HepG2 (cell line): Measurements from ENCODE around the gene ANKRD6. TPM values are rescaled to one million over a fixed set of nuclear protein-coding genes. Genes with fewer than 3 reads are reported as not detected.

Experiments used
- ATAC-seq: fragments of 200-7000 bp; cut with Tn5 transposase; 3 replicates; pipeline ENCODE4 v1.9.1; 2020; ENCODE audit warnings: mild to moderate bottlenecking, moderate library complexity
- BruUV-seq: library from RNA; stranded (reverse); fragments of 400-500 nt; replicated peaks from 2 replicates; lab custom pipeline; 2021; lab: Mats Ljungman, UMichigan
- CTCF ChIA-PET: fragments of 300-600 bp; formaldehyde crosslinking; extraction: SDS; loops from one replicate; lab custom pipeline; 2021; ENCODE audit warnings: low total read pairs, inconsistent platforms, low intra/inter-chr PET ratio; lab: Yijun Ruan, JAX
- POLR2A ChIA-PET: fragments of 350-600 bp; sonication (Branson Sonifier 250); formaldehyde crosslinking; loops from one replicate; lab custom pipeline; 2020; ENCODE audit warnings: antibody characterized with exemption, inconsistent platforms; lab: Yijun Ruan, JAX
- DNase-seq: peaks from one replicate; pipeline ENCODE4 v3.0.0-alpha.2; 2015; ENCODE audit warnings: low spot score
- FAIRE-seq: peaks from 3 replicates; lab custom pipeline; 2011; peaks lifted over from hg19 to GRCh38; lab: Jason Lieb, UNC
- H2AFZ ChIP-seq: one replicate; pipeline ENCODE4 v1.6.1; 2011; ENCODE audit warnings: low read length, inconsistent platforms
- H3K27ac ChIP-seq: fragments of 300-600 bp; 3 replicates; pipeline ENCODE4 v1.8.0; 2011; ENCODE audit warnings: mixed run types, mild to moderate bottlenecking, mixed read lengths, low read length, inconsistent platforms; ENCODE audit not compliant: insufficient read depth; ENCODE audit errors: extremely low read length
- H3K27me3 ChIP-seq, 2 experiments: fragments of 200-600 bp in 1 of 2; 2 replicates in 1 of 2; 3 replicates in 1 of 2; pipeline versions ENCODE4 v1.6.0 to v1.8.0; 2011; ENCODE audit warnings: low read length in 2 of 2, mild to moderate bottlenecking in 2 of 2, moderate library complexity in 2 of 2, inconsistent platforms in 1 of 2; ENCODE audit not compliant: insufficient read depth in 2 of 2, control insufficient read depth in 1 of 2
- H3K36me3 ChIP-seq, 2 experiments: fragments of 200-600 bp in 1 of 2; replicated peaks in 1 of 2; 2 replicates in 1 of 2; 3 replicates in 1 of 2; pipeline versions ENCODE4 v1.5.1 to v1.8.0; 2011; ENCODE audit warnings: low read length in 2 of 2, inconsistent platforms in 1 of 2; ENCODE audit not compliant: insufficient read depth in 2 of 2, control insufficient read depth in 1 of 2
- H3K4me1 ChIP-seq: 2 replicates; pipeline ENCODE4 v1.5.1; 2012; ENCODE audit warnings: low read length, inconsistent platforms; ENCODE audit not compliant: insufficient read depth
- H3K4me2 ChIP-seq: 2 replicates; pipeline ENCODE4 v1.6.0; 2011; ENCODE audit warnings: low read depth, low read length, inconsistent platforms
- H3K4me3 ChIP-seq, 3 experiments: fragments of 200-600 bp in 1 of 3; sonication (generic), shearing (Covaris generic) in 1 of 3; replicated peaks in 1 of 3; 2 replicates each; pipeline ENCODE4 v1.5.1; 2011 to 2016; ENCODE audit warnings: low read length in 3 of 3, inconsistent platforms in 2 of 3, low read depth in 2 of 3, mild to moderate bottlenecking in 2 of 3, control low read depth in 1 of 3, mixed read lengths in 1 of 3; ENCODE audit not compliant: insufficient read depth in 1 of 3
- H3K79me2 ChIP-seq: one replicate; pipeline ENCODE4 v1.6.1; 2011; ENCODE audit warnings: low read length, inconsistent platforms; ENCODE audit not compliant: insufficient read depth
- H3K9ac ChIP-seq: 2 replicates; pipeline ENCODE4 v1.6.0; 2011; ENCODE audit warnings: mild to moderate bottlenecking, low read depth, low read length, inconsistent platforms; ENCODE audit not compliant: insufficient read depth
- H3K9me3 ChIP-seq: 2 replicates; pipeline ENCODE4 v1.5.1; 2012; ENCODE audit warnings: mild to moderate bottlenecking, low read length
- H4K20me1 ChIP-seq: 2 replicates; pipeline ENCODE4 v1.6.0; 2011; ENCODE audit warnings: inconsistent platforms, mild to moderate bottlenecking, low read length, moderate library complexity; ENCODE audit not compliant: insufficient read depth
- NFYB ChIP-seq: sonication (generic); formaldehyde crosslinking; IDR thresholded peaks from 2 replicates; pipeline ENCODE4 v1.4.0; 2020; ENCODE audit warnings: missing genetic modification reagents
- NFYC ChIP-seq: IDR thresholded peaks from 2 replicates; pipeline ENCODE4 v1.6.1; 2016; ENCODE audit warnings: missing genetic modification reagents, missing compliant biosample characterization
- STAG1 ChIP-seq: sonication (generic); formaldehyde crosslinking; IDR thresholded peaks from 2 replicates; pipeline ENCODE4 v1.4.0; 2020; ENCODE audit warnings: missing genetic modification reagents
- WGBS: methylation state at CpG from one replicate; pipeline ENCODE4 v1.1.6; 2017; ENCODE audit warnings: low lambda C conversion rate; 5-methylcytosine and 5-hydroxymethylcytosine counted together
- in situ Hi-C: cut with HindIII; loops from 2 replicates; pipeline ENCODE4 v1.10.0; 2017; ENCODE audit warnings: low pct_unique_long_range_greater_than_20kb; ENCODE audit not compliant: extremely low pct_ligation_motif_present
- intact Hi-C: fragments of 100-400 bp; cut with micrococcal nuclease; formaldehyde crosslinking; loops from one replicate; pipeline ENCODE4 v1.10.0; 2022; ENCODE audit not compliant: unreplicated experiment
- polyA plus RNA-seq, 8 experiments: library from polyadenylated mRNA; depleted of rRNA in 3 of 8; stranded (reverse) in 7 of 8; unstranded in 1 of 8; fragments of >200 nt; fragmentation: Illumina TruSeq in 4 of 8; extraction: Trizol in 4 of 8; gene quantifications; 2 replicates each; pipeline versions ENCODE4 v1.2.1 to v1.2.3, GENCODE V29; 2011 to 2016; ENCODE audit warnings: low read depth in 4 of 8, missing spikeins in 1 of 8, mixed read lengths in 1 of 8; ENCODE audit not compliant: insufficient read depth in 1 of 8
- total RNA-seq, 5 experiments: library from RNA; depleted of rRNA; stranded (reverse); fragments of >200 nt; fragmentation: Illumina TruSeq; extraction: Trizol; gene quantifications; 2 replicates each; pipeline ENCODE4 v1.2.3, GENCODE V29; 2016; ENCODE audit warnings: low read depth in 1 of 5
- TF ChIP-seq, protein P1 (sequence below): IDR thresholded peaks from 2 replicates; pipeline ENCODE4 v1.6.1; 2012; ENCODE audit warnings: low read depth, low read length, improper control_type of control experiment
- TF ChIP-seq, protein P2 (sequence below): sonication (generic); formaldehyde crosslinking; IDR thresholded peaks from 2 replicates; pipeline ENCODE4 v1.8.1; 2023; ENCODE audit warnings: mild to moderate bottlenecking, moderate library complexity, missing genetic modification reagents
- TF ChIP-seq, protein P3 (sequence below): sonication (generic); formaldehyde crosslinking; IDR thresholded peaks from 2 replicates; pipeline ENCODE4 v1.4.0; 2020; ENCODE audit warnings: missing genetic modification reagents
- TF ChIP-seq, protein P4 (sequence below): sonication (generic); formaldehyde crosslinking; IDR thresholded peaks from 2 replicates; pipeline ENCODE4 v1.5.0; 2020; ENCODE audit warnings: missing genetic modification reagents, mild to moderate bottlenecking, borderline replicate concordance
- TF ChIP-seq, protein P5 (sequence below): sonication (generic); formaldehyde crosslinking; IDR thresholded peaks from 2 replicates; pipeline ENCODE4 v1.5.0; 2020; ENCODE audit warnings: mild to moderate bottlenecking, missing genetic modification reagents, moderate library complexity
- TF ChIP-seq, protein P6 (sequence below): sonication (generic); formaldehyde crosslinking; IDR thresholded peaks from 2 replicates; pipeline ENCODE4 v1.5.0; 2020; ENCODE audit warnings: missing genetic modification reagents
- TF ChIP-seq, protein P7 (sequence below): sonication (generic); formaldehyde crosslinking; IDR thresholded peaks from 2 replicates; pipeline ENCODE4 v1.4.0; 2020; ENCODE audit warnings: mild to moderate bottlenecking, low read depth, missing genetic modification reagents

Gene ANKRD6
- total and polyA plus RNA-seq, 2 of the 13 experiments (the other 11 are each of a cell fraction or from before 2014, with no cell fraction given) = 0.18 to 0.36 TPM

DNA sequence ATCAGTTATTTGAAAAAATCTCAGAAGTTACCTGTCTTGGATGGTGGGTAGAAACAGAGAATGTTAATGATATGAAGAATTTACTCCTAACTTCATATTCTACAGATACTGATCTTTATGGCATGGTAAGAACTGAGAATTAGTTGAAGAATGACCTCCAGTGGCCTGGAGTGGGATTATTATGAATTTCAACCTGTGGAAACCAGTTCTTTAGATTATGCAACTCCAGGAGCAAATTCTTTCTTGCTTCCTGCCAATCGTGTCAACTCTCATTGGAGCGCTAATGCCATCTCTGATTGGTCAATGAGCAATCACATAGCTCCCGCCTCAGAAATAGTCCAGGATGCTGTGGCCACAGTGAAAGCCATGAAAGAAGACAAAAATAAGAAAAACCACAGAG, 165.0 kb downstream of the ANKRD6 start:
- no peaks in the 10 kb centered on the region for H3K27me3 ChIP-seq
- POLR2A ChIA-PET = no interaction called here
- ATAC-seq = peak; percentile 80
- H3K27ac ChIP-seq = no peak overlapping the region
- WGBS = 0% methylated on average over 3 of the region's 3 CpGs
- no peak overlapping the region for H3K4me3 ChIP-seq
- H3K36me3 ChIP-seq = no peaks in the 10 kb centered on the region
- no TSS peak for BruUV-seq
- FAIRE-seq = peak; percentile 49
- no peak overlapping the region for H3K4me2 ChIP-seq
- DNase-seq = peak; percentile 64
- no peak overlapping the region for H2AFZ ChIP-seq
- intact Hi-C loops = loop anchor here (5.0 kb wide), 2 partner anchors 166 to 226 kb away; partner anchors contain the start of gene ANKRD6
- H3K79me2 ChIP-seq = no peaks in the 10 kb centered on the region
- H3K9ac ChIP-seq = no peak overlapping the region
- H3K4me1 ChIP-seq = no peaks in the 10 kb centered on the region
- in situ Hi-C loops = no loop called here
- CTCF ChIA-PET = no interaction called here
- H4K20me1 ChIP-seq = no peaks in the 10 kb centered on the region
- H3K9me3 ChIP-seq = no peaks in the 10 kb centered on the region
- TF ChIP-seq, protein P1, sequence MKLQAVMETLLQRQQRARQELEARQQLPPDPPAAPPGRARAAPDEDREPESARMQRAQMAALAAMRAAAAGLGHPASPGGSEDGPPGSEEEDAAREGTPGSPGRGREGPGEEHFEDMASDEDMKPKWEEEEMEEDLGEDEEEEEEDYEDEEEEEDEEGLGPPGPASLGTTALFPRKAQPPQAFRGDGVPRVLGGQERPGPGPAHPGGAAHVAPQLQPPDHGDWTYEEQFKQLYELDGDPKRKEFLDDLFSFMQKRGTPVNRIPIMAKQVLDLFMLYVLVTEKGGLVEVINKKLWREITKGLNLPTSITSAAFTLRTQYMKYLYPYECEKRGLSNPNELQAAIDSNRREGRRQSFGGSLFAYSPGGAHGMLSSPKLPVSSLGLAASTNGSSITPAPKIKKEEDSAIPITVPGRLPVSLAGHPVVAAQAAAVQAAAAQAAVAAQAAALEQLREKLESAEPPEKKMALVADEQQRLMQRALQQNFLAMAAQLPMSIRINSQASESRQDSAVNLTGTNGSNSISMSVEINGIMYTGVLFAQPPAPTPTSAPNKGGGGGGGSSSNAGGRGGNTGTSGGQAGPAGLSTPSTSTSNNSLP = no peak
- TF ChIP-seq, protein P2, sequence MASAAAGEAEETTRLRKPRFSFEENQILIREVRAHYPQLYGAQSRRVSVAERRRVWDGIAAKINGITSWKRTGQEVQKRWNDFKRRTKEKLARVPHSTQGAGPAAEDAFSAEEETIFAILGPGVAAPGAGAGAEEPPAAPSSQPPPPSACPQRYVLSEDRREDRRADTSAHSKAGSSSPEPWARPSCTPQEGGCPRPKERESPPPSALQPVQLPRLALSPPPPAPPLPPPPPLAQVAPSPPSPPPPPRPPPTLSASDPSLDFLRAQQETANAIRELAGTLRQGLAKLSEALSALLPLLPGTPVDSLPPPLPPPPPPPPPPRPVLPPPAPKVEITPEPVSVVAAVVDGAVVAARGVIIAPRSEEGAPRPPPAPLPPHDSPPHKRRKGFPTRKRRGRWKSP (CRISPR knock-in tag) = no peak
- TF ChIP-seq NFYC (CRISPR knock-in tag) = peak; percentile 76
- TF ChIP-seq, protein P3, sequence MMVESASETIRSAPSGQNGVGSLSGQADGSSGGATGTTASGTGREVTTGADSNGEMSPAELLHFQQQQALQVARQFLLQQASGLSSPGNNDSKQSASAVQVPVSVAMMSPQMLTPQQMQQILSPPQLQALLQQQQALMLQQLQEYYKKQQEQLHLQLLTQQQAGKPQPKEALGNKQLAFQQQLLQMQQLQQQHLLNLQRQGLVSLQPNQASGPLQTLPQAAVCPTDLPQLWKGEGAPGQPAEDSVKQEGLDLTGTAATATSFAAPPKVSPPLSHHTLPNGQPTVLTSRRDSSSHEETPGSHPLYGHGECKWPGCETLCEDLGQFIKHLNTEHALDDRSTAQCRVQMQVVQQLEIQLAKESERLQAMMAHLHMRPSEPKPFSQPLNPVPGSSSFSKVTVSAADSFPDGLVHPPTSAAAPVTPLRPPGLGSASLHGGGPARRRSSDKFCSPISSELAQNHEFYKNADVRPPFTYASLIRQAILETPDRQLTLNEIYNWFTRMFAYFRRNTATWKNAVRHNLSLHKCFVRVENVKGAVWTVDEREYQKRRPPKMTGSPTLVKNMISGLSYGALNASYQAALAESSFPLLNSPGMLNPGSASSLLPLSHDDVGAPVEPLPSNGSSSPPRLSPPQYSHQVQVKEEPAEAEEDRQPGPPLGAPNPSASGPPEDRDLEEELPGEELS = no peak
- TF ChIP-seq NFYB = peak; percentile 59
- TF ChIP-seq, protein P4, sequence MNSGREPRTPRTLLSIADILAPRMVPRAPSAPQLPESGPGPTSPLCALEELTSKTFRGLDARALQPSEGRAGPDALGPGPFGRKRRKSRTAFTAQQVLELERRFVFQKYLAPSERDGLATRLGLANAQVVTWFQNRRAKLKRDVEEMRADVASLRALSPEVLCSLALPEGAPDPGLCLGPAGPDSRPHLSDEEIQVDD (CRISPR knock-in tag) = no peak
- TF ChIP-seq, protein P5, sequence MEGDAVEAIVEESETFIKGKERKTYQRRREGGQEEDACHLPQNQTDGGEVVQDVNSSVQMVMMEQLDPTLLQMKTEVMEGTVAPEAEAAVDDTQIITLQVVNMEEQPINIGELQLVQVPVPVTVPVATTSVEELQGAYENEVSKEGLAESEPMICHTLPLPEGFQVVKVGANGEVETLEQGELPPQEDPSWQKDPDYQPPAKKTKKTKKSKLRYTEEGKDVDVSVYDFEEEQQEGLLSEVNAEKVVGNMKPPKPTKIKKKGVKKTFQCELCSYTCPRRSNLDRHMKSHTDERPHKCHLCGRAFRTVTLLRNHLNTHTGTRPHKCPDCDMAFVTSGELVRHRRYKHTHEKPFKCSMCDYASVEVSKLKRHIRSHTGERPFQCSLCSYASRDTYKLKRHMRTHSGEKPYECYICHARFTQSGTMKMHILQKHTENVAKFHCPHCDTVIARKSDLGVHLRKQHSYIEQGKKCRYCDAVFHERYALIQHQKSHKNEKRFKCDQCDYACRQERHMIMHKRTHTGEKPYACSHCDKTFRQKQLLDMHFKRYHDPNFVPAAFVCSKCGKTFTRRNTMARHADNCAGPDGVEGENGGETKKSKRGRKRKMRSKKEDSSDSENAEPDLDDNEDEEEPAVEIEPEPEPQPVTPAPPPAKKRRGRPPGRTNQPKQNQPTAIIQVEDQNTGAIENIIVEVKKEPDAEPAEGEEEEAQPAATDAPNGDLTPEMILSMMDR = peak; percentile 53
- peak; percentile 51; the same call in 1 of the 2 replicates for TF ChIP-seq STAG1 (CRISPR knock-in tag)
- TF ChIP-seq, protein P6, sequence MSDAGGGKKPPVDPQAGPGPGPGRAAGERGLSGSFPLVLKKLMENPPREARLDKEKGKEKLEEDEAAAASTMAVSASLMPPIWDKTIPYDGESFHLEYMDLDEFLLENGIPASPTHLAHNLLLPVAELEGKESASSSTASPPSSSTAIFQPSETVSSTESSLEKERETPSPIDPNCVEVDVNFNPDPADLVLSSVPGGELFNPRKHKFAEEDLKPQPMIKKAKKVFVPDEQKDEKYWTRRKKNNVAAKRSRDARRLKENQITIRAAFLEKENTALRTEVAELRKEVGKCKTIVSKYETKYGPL (CRISPR knock-in tag) = 0 out of 2 replicates have a peak, but pooled peaks have one; percentile 65
- TF ChIP-seq, protein P7, sequence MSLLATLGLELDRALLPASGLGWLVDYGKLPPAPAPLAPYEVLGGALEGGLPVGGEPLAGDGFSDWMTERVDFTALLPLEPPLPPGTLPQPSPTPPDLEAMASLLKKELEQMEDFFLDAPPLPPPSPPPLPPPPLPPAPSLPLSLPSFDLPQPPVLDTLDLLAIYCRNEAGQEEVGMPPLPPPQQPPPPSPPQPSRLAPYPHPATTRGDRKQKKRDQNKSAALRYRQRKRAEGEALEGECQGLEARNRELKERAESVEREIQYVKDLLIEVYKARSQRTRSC = no peak
